NCI-H1436 (cell line): ENCODE results near the gene KCTD12.

ENCODE experiments used
- DNase-seq: peaks from one replicate; lab custom pipeline; 2025; lab: John Stamatoyannopoulos, UW

The KCTD12 gene

DNA sequence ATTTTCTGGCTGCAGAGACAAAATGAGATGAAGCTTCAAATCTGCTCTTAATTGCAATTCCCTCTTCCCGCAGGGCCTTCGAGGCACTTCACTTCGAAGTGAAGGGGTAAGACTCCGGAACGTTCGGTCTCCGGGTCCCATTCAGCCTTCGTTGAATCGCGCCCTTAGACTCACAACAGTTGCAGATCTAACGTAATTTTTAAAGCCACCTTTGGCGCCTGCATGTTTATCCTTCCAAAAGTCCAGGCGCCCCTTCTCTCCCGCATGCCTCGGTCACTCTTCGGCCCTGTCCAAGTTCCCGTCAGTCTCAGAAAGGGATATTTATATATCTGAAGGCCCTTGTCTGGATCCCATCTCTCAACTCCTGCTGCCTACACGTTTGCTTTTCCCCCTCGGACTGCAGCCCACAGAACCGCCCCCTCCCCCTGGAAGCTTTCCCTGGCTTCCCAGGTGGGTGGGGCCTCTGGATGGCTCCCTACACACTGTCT lies 915 bp upstream of the KCTD12 start:
- DNase-seq: no peak

- DNase-seq: no peak
Observed at GRCh38 chr13:76886005-76886291, 257 bp downstream of the KCTD12 start.

DNA sequence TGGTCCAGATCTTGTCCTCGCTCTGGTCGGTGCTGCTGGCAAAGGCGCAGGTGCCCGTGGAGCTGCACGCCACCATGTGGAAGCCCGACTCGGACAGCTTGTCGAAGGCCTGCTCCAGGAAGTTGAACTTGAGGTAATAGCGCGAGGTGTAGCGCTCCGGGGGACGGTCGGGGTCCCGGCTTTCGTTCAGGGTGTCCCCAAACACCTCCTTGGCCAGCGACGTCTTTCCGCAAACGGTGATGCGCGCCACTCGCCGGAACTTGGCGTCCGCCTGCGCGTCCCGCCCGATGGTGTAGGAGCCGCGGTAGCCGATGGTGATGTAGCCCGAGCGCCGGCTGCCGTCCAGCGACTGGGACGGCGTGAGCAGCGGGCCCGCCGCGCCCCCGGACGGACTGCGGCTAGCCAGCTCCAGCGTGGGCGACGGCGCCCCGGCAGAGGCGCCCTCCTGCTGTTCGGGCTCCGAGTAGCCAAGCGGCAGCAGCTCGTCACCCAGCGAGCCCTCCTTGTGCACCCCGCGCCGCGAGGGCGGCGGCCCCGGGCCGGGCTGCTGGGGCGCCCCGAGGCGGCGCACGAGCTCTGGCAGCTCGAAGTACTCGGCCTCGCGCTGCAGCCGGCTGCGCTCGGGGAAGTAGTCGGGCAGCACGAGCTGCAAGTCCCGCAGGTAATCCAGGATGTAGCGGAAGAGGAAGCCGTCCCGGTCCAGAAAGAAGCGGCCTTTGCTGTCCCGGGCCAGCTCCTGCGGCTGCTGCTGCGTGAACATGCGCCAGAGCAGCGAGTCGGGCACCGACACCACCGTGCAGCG lies 801 bp downstream of the KCTD12 start:
- DNase-seq: peak; percentile 34

DNA sequence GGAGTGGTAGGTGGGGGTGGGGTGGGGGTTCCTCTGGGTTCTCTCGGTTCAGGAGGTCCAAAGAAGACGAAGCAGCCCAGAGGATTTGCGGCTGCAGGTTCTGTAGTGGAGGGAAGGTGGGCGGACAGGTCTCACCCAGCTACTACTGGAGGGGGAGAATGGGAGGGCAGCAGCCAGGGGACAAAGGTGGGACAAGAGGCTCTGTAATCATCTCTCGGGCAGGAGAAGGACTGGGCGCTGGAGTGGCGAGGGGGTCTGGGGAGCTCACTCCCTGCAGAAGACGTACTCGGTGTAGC lies 1.4 kb downstream of the KCTD12 start:
- no peak for DNase-seq

DNA sequence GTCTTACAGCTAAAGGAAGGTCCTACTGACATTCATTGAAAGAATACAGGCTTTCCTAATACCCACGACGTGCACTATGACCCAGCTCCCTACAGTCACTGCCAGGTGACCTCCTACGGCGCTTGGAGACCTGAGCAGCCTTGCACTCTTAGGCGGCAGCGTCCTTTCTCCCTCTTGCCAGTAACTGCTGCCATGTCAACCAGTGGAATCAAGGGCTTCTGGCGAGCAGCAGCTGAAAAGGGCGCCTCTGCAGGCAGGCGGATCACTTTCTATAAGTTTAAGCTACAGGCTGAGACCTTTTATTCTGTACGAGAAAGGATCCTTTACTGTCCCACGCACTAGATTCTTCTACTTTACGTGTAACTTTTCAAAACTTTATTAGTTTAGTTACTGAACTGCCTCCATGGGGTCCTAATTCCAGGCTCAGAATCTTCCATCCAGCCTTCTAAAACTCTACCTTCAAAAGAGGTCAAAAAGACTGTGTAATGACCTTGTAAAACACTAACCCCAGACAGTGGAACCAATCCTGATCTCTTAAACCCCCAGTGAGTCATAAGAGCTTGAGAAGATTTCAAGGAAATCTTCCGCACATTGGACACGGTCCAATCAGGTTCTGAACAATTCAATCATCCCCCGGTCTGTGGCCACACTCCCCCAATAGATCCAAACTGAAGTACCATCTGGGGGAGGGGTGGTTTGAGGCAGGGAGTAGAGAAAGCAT lies 1.9 kb downstream of the KCTD12 start:
- DNase-seq: peak; percentile 19

GRCh38 chr13:76883236-76883635 lies 3.0 kb downstream of the KCTD12 start:
- DNase-seq: no peak

DNA sequence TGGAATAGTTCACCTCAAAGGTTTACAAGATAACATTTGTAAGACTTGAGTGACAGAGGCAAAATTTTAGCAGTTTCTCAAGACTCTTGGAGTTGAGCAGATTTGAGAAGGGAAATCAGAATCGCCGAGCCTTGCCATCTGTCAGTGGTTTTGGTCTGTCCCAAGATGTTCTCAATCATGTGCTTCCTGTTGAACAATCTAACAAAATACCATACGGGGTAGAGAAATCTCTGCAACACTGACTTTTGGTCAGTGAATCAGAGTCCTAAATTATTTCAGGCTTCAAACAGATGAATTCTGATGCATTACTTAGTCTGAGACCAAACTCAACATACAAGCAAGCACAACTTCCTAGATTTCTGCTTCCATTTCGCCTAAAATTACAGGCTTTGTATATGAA lies 3.8 kb downstream of the KCTD12 start:
- no peak for DNase-seq

GRCh38 chr13:76879883-76880270 lies 6.3 kb downstream of the KCTD12 start:
- no peak for DNase-seq

DNA sequence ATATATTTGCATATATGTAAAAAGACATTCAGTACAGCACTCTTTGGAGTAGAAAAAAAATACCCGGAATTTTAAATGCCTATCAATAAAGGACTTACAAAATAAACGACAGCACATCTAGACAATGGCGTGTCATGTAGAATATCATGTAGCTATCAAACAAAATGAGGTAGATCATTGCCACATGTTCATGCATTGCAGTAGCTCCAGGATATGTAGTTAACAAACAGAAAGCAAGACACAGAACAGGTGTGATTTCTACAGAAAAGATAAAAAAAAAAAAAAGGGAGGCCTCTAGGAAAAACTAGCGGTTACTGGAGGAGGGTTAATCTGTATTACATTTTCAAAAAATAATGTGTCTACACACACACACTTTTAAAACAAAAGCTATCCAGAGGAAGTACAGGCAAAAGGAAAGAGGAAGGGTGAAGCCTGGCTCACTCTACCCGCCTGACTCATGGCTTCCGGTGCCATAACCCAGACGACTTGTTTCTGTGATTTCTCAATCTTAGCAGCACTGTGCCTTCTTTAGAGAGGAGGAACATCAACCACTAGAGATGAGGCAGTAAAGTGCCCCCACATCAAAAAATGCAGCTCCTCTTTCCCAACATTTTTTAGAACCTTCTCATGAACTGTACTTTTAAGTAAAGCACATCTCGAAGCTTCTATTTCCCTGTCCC lies 6.9 kb downstream of the KCTD12 start:
- DNase-seq: no peak

DNA sequence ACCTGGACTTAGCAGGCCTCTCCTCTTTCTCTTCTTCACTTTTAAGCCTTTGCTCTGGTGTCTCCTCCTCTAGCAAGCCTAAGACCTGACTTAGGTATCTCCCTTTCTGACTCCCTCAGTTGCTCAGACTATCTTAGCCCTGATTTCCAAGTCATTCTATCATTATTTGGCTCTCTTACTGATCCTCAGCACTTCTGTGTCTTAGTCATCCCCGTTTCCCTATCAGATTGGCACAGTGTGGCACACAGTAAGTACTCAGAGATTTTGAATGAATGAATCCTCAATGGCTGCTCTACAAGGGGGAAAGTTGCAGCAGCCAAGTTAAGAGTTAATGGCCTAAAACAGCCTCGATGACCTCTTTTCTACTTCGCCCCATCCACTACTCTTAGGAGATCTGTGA lies 8.2 kb downstream of the KCTD12 start:
- no peak for DNase-seq

DNA sequence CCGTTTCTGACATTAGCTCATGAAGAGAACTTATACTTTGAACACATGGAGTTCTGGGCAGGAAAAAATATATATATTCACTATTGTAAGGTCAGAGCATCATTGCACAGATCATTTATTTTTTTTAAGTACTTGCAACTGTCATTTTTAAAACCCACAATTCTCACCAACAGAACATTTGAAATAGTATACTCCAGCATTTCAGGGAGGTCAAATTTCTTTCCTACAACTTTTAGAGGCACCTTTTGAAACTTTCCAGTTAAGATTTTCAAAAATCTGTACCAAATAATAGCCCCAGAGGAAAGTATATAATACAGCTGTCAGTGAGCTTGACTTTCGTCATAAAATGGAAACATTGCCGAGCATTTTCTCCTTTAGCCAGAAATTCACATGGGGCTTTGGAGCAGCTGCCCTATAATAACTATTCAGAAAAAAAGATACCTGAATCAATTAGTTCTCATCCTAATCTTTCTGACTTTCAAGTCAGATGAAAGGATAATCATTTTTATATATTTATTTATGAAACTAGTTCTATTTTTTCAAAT lies 10.9 kb downstream of the KCTD12 start:
- no peak for DNase-seq

GRCh38 chr13:76874479-76874878 lies 11.7 kb downstream of the KCTD12 start:
- no peak for DNase-seq

DNA sequence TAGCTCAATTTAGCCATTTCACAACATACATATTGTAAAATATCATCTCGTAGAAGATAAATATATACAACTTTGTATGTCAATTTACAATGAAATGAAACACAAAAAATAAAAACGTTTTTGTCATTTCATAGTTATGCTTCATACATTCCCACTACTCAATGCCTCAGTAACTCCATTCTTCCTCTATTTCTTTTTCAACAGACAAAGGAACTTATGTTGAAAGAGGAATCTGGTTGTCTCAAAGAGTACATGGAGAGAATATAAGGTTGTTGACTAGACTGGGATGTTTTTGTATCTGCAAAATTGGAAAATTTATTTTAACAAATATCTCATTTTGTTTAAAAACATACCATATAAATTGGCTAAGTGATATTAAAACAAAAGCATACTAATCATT lies 12.8 kb downstream of the KCTD12 start:
- no peak for DNase-seq

- no peak for DNase-seq
Observed at GRCh38 chr13:76872675-76873074, 13.5 kb downstream of the KCTD12 start.

DNA sequence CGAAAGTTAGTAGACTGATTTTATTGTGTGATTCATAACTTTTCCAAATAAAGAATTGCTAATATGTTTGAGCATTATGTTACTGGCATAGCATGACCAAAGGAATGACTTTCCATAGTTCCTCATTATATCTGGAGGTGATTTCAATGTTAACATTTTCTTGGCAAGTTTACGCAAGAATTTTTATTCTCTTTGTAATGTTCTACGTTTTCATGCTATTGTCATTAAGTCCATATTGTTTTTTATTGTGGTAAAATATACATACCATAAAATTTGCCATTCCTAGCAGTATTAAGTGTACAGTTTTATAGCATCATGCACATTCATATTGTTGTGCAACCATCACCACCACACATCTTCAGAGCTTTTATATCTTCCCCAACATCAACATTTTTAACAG lies 14.8 kb downstream of the KCTD12 start:
- no peak for DNase-seq

DNA sequence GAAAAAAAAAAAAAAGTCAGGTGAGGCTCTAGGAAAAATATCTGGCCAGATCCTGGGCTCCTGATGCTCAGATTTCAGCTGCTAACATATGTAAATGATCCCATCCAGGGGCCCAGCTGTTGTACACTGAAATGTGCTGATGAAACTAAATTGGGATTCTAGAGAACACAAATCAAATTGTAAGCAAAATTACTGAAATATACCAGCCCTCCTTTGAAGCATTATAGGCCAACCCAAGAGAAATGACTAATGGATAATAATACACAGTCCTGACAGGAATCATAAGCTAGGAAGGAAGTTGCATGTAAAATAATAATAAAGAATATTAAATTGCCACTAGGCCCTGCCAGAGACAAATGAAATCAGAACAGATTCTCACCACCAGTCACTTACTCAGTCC lies 17.8 kb downstream of the KCTD12 start:
- DNase-seq: no peak

DNA sequence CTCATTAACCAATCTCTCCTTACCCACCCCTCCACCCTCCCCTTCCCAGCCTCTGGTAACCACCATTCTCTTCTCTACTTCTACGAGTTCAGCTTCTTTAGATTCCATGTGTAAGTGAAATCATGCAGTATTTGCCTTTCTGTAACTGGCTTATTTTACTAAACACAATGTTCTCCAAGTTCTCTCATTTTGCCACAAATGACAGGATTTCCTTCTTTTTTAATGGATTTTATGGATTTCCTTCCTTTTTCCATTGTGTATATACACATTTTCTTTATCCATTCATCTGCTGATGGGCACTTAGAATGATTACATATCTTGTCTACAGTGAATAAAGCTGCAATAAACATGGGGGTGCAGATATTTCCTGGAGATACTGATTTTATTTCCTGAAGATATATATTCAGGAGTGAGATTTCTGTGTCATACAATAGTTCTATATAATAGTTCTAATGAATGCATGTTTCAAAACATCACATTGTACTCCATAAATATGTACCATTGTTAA lies 20.2 kb downstream of the KCTD12 start:
- no peak for DNase-seq

DNA sequence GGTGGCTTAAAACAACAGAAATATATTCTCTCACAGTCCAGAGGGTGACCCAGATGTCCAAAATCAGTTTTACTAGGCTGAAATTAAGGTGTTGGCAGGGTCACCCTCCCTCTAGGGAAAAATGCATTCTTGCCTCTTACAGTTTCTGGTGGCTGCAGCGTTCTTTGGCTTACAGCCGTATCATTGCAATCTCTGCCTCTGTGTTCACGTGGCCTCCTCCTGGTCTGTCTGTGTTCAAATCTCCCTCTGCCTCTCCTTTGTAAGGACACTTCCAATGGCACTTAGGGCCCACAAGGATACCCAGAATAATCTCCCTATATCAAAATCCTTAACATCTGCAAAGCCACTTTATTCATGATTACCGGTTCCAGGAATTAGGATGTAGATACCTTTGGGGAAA lies 21.1 kb downstream of the KCTD12 start:
- no peak for DNase-seq

GRCh38 chr13:76864259-76864658 lies 21.9 kb downstream of the KCTD12 start:
- DNase-seq: no peak

DNA sequence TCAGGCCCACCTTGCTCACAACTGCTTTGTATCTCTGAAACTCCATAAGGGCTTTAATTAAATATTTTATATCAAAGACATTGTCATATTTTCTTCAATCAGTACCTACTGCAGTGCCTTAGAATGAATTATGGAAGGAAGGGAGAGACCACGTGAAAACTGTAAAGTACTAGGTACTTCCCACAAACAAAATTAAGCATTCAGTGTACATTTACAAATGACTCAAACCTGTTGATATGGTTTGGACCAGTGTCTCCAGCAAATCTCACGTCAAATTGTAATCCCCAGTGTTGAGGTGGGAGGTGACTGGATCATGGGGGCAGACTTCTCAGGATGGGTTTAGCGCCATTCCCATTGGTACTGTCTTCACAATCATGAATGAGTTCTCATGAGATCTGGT lies 23.2 kb downstream of the KCTD12 start:
- no peak for DNase-seq

DNA sequence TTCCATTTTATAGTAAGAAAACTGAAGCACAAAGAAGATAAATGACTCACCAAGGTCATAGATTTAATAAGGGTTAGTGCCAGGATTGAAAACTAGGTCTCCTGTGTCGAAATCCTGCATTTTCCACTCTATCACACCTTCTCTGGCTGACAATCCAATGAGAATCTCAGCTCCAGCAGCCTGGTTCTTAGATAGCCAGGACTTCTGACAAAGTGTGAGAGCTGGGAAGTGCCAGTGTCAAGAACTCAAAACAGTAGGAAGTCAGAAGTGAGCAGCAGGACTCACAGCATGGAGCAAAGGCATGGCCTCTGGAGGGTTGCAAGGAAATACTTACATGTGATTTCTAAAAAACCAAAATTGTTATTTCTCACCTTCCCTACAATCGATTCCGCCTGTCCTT lies 24.3 kb downstream of the KCTD12 start:
- no peak for DNase-seq

DNA sequence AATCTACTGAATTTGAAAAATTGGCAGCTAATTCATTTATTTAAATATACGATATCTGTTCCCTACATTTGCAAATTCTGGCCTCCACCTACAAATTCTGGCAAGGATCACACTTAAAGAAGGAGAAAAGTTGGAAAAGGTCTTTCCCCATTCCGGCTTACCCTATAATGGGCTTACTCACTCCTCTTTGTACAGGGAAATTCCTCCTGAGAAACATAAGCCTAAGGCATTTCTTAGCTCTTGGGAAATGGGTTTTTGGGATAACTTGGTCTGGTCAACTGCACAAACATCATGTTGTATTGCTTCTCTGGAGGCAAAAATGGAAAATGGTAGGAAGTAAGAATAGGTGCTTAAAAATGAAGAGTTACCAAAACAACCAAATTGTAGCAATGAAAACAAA lies 25.5 kb downstream of the KCTD12 start:
- no peak for DNase-seq

- no peak for DNase-seq
Observed at GRCh38 chr13:76854894-76855293, 31.3 kb downstream of the KCTD12 start.
